HG03378 (cell line): ENCODE data around the gene GJB5.
"Not testable (repeated sequence)": the region's sequence is repeated elsewhere in the genome, so short reads cannot be mapped to it uniquely, and the experiment has no call there.

Experiments
- ATAC-seq: cut with Tn5 transposase; IDR thresholded peaks from one replicate; pipeline ENCODE4 v1.9.1; 2021; ENCODE audit warnings: mild to moderate bottlenecking, moderate library complexity; ENCODE audit not compliant: unreplicated experiment

GJB5 gene

DNA sequence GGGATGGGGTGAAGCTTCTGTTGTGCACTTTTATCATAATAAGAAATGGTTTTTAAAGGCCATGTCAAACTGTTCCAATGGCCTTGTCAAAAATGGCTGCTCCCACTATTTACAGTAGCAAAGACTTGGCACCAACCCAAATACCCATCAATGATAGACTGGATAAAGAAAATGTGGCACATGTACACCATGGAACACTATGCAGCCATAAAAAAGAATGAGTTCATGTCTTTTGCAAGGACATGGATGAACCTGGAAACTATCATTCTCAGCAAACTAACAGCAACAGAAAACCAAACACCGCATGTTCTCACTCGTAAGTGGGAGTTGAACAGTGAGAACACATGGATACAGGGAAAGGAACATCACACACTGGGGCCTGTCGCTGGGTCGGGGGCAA, 18.3 kb downstream of the GJB5 start:
- not testable (repeated sequence) for ATAC-seq

DNA sequence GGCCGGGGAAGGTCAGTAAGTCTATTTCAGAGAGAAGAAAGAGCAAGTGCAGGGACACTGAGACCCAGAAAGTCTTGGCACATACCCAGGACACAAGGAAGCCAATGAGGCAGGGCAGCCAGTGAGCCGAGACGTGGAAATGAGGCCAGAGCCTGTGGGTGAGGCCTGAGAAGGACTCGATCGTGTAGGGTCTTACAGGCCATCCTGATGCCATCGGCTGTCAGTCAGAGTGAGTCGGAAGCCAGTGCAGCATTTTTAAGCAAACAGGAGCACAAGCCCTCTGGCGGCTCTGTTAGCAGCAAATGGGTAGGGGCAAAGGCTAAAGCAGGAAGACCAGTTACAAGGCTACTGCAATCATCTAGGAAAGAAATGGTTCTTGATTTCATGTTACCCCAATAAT, 20.1 kb downstream of the GJB5 start:
- no peak for ATAC-seq

DNA sequence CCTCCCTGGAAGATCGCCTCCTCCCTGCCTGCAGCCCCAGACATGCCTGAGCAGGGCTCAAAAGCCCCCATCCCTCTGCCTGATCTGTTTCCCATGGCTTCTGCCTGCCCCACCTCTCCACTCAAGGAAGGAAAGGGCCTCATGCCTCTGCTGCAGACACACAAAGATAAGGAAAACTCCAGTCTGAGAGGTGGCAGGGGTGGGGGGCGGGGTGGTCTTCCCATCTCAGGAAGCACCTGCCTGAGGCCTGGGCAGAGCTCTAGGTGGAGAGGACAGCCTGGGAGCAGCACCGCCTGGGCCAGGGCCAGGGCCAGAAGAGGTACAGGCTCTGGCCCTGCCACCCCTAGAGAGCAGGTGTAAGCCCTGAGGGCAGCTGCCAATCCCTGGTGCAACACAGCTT, 22.1 kb downstream of the GJB5 start:
- ATAC-seq: no peak

DNA sequence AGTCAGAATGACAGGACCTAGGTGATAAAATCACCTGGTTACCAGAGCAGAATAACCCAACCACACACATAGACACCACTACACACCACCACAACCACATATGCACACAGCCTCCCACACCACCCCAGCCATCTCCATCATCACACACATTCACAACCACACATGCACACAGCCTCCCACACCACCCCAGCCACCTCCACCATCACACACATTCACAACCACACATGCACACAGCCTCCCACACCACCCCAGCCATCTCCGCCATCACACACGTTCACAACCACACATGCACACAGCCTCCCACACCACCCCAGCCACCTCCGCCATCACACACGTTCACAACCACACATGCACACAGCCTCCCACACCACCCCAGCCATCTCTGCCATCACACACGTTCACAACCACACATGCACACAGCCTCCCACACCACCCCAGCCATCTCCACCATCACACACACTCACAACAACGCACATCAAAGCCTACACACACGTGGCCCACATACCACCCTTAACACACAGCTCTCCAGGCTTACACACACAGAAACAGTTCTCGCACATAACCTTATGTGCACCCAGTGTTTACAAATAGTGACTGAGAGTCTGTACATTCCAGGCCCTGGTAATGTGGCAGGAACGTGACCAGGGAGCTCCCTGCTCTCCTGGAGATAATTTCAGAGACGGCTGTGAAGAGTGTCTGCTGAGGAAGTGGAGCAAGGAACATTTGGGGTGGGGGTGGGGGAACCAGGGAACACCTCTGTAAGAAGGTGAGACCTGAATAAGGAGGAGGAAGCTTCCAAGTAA, 22.9 kb downstream of the GJB5 start:
- no peak for ATAC-seq

DNA sequence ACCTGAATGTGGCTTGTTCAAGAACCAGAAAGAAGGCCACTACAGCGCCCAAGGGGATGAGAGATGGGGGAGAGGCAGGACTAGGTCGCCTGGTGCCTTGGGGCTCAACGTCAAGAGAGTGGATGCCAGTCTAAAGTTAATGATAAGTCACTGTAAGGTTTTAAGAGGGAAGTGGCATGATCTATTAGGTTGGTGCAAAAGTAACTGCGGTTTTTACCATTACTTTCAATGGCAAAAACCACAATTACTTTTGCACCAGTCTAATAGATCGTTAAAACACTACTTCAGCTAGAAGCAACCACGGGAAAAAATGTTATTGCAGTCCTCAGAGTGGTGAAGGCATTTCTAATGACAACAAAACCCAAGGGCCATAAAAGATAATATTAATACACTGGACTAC, 23.5 kb downstream of the GJB5 start:
- no peak for ATAC-seq

DNA sequence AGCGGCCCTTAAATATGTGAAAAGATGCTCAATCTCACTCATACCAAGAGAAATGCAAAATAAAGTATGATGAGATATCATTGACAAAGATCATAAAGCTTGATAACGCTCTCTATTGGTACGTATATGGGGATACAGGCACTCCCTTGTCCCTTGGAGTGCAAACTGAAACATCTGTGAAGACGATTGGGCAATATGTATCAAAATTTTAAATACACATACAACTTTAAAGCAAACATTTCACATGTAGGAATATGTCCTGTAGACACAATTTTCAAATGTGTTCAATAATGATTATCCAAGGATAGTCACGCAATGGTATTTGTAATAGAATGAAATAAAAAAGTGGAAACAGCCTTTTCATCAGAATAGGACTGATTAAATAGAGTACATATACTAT, 24.2 kb downstream of the GJB5 start:
- ATAC-seq: no peak

DNA sequence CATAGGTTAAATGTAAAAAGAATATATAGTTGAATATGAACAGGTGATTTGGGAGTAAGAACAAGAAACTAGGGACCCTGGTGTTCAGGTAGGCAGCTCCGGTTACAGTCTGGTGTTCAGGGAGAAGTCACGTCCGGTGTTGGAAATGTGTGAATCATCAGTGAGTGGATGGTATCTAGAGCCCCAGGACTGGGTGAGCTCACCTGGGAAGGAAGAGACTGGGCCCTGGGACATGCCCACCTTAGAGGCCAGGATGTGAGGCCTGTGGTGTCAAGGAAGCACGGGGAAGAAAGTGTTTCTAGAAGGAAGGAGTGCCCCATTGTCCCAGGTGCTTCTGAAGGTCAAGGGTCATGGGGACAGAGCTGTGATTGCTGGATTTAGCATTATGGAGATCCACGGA, 24.7 kb downstream of the GJB5 start:
- ATAC-seq: no peak

DNA sequence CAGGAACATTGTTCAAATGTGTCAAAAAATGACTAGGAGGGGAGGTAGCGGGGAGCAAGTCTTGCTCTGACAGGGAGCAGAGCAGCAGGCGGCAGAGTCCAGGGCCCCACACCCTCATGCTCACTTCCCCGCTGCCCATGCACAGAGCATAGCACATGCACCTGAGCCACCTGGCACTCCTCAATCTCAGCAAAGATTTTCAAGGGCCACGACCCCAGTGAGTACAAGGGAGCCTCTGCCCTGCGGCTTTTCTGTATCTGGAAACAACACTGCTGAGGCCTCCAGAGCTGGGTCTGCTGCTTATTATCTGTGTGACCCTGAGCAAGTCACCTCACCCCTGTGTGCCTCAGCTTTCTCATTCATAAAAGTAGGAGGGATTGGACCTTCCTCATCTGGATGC, 25.1 kb downstream of the GJB5 start:
- no peak for ATAC-seq

DNA sequence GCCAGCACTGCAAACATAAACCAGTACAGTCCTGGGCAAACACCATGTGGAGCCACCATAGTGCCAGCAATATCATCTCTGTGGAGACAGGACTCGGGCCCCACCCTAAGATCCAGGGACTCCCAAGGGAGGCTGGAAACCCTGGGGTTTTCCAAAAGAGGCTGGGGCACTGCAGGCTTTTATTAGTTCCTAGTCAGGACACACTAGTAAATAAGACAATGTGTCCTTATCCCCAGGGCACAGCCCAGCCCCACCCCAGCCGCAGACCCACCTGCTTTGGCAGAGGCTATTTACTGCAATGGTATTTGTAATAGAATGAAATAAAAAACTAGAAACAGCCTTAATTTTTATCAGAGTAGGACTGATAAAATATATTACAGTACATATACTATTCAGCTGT, 25.7 kb downstream of the GJB5 start:
- no peak for ATAC-seq

DNA sequence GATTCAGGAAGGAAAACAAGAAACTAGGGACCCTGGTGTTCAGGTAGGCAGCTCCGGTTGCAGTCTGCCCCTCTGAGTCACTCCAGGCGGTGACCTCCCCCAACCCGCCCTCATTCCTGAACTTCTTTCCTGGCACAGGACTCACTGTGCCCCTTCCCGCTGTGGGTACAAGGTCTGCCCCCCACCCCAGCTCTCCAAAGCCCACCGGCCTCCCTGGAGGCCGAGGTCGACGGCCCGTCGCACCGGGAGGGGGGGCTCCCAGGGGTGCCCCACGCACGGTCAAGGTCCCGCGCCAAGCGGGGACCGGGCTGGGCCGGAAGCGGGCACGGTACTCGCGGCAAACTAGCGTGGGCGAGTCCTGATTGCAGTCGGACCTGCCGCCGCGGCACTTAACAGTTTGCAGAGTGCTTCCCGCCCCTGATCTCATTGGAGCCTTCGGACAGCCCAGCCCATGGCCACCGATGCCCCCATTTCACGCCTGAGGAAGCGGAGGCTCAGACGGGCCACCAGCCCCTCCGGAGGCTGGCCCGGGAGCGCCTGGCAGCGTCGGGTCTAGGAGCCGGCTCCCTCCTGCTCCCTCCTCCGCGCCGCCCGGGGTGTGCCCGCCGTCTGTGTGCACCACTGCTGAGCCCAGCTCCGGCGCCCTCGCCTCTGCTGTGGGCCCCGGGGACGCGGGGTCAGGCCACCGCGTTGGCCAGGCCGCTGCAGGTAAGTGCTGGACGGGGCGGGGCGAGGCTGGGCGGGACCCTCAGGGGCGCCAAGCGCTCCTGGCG, 26.4 kb downstream of the GJB5 start, which contains the start of gene GJB3:
GJB3 (plus strand) TSS at position 144 of the 773 bp plus-strand sequence. CDS start 3,549 bp downstream, outside the sequence.
- no peak for ATAC-seq

DNA sequence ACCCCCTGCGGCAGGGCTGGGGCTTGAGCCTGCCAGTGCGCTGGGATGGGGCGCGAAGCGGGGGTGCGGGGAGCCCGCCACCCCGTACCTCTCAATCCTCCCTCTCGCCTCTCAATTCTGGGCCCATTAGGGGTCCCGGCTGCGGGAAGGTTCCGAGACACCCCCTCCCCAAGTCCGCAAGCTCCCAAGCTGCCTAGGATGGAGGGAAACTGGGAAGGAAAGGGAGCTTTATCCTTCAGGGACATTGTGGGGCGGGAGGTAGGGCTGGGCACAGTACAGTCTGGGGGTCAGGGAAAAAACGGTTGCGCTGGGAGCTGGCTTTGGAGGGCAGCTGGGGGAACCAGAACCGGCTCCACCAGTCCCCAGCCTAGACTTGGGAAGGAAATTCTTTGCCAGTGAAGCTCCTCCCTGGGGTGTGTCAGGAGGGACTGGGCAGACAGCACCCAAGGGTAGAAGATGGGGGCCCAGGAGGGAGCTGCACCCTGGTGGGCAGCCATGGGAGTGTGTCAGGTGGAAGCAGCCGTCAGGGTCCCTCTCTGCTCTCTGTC, 27.1 kb downstream of the GJB5 start:
- no peak for ATAC-seq

DNA sequence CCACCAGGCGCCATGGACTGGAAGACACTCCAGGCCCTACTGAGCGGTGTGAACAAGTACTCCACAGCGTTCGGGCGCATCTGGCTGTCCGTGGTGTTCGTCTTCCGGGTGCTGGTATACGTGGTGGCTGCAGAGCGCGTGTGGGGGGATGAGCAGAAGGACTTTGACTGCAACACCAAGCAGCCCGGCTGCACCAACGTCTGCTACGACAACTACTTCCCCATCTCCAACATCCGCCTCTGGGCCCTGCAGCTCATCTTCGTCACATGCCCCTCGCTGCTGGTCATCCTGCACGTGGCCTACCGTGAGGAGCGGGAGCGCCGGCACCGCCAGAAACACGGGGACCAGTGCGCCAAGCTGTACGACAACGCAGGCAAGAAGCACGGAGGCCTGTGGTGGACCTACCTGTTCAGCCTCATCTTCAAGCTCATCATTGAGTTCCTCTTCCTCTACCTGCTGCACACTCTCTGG, 29.9 kb downstream of the GJB5 start:
- no peak for ATAC-seq

DNA sequence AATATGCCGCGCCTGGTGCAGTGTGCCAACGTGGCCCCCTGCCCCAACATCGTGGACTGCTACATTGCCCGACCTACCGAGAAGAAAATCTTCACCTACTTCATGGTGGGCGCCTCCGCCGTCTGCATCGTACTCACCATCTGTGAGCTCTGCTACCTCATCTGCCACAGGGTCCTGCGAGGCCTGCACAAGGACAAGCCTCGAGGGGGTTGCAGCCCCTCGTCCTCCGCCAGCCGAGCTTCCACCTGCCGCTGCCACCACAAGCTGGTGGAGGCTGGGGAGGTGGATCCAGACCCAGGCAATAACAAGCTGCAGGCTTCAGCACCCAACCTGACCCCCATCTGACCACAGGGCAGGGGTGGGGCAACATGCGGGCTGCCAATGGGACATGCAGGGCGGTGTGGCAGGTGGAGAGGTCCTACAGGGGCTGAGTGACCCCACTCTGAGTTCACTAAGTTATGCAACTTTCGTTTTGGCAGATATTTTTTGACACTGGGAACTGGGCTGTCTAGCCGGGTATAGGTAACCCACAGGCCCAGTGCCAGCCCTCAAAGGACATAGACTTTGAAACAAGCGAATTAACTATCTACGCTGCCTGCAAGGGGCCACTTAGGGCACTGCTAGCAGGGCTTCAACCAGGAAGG, 30.5 kb downstream of the GJB5 start:
- no peak for ATAC-seq

DNA sequence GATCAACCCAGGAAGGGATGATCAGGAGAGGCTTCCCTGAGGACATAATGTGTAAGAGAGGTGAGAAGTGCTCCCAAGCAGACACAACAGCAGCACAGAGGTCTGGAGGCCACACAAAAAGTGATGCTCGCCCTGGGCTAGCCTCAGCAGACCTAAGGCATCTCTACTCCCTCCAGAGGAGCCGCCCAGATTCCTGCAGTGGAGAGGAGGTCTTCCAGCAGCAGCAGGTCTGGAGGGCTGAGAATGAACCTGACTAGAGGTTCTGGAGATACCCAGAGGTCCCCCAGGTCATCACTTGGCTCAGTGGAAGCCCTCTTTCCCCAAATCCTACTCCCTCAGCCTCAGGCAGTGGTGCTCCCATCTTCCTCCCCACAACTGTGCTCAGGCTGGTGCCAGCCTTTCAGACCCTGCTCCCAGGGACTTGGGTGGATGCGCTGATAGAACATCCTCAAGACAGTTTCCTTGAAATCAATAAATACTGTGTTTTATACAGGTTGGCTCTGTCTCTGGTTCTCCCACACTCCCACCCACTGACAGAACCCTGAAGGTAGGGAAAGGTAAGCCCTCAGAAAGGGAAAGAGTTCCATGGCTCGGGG, 31.1 kb downstream of the GJB5 start:
- ATAC-seq: no peak

DNA sequence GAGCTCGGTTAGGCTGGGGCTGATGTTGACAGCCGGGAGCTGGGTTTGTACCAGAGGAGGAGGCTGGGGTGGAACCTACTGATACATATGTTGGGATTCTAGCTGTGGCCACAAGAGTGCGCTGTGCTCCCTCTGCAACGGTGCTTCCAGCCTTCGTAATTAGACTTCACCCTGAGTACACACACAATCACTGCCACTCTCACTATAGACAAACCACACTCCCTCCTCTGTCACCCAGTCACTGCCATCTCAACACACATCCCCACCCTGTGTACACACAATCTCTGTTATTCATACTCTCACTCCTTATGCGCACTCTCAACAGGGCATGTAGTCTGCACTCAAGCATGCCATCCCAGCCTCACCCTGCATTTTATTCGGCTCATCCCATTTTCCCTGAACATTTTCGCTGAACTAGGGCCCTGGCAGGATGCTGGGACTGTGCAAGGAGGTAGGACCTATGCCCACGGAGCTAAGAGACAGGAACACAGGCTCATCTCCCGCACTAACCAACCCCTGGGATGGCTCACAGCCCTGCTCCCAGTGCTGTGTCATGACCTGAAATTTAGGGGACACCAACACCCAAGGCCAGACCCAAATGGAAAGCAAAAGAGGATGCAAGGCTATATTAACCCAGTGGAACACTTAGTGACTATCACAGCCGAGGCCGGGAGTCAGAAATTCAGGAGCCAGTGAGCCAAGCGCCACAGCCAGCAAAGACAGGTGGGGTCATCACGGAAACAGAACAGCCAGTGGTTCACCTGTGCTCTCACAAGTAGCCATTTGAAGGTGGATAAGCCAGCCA, 31.9 kb downstream of the GJB5 start:
- ATAC-seq: no peak

DNA sequence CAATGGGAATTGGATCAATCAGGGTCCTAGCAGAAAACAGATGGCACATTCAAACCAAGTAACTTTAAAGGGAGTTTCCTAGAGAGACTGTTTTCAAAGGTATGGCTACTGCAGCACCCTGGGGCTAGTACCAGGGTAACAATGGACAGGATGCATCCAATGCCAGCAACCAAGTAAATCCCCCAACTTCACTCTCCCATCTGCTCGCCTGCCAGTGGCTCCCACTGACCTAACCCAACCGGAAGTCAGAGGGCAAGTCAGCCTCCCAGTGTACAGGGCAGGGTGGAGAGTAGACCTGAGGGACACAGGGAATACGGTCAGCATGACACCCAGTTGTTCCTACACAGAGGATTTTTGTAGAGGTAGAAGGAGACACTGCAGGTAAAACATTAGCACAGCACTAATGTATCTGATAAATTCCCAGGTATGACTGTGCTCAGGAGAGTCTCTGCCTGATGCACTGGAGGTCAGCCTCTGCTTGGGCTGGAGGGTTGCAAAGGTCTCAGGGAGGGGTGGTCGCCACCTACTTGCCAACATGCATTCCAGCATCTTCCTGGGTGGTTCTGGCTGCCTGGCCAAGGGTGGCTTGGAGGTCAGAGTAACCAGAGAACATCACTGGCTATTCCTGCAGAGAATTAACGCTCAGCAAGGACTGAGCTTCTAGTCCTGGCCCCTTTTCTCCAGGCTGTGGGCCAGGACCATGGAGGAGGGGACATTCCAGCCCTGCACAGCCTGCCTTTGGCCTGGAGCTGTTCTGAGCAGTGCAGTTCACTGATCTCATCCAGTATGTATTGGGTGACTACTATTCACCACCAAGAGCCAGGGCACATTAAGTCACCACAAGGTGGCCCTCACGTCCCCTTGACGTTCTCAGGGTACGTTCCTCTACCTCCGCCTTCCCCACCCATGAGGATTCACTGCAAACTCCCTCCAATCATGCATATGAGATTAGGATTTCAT, 32.9 kb downstream of the GJB5 start:
- no peak for ATAC-seq

DNA sequence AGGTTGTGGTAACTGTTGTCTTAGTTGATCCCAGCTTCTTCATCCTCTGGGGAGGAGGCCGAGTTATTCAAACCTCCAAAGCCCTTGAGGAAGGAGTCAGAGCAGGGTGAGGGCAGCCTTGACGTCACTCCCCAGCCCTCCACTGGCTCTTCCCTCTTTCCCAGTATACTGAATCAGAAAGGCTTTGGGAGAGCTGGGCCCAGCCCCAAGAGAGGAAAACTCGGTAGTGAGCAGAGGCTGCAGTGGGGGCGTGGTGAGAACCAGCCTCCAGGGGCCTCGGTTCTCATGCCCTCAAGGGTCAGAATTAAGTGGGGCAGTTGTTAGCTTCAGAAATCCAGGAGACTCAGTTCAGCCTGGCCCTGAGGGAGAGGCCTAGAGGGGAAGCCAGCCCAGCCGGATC, 36.1 kb downstream of the GJB5 start:
- no peak for ATAC-seq

DNA sequence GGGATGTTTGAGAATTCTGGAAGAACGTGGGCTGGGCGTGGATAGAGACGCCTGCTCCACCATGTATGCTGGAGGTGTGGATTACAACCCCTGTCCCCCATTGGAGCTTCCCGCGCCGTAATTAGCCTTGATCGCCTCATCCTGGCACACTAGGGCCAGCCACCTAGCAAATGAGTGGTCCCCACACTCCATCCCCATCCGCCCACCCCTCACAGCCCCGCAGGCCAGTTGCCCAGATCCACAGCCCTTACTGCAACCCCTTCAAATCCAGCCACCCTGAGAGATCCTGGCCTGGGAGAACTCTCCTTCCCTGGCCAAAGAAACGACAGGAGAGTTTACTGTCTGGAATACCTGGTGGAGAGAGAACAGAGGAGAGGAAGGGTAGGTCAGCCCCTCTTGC, 37.6 kb downstream of the GJB5 start:
- ATAC-seq: no peak
